ENCODE measurements around the gene PLPPR5. TPM values are rescaled to one million over a fixed set of nuclear protein-coding genes. Genes with fewer than 3 reads are reported as not detected.

PLPPR5 gene
- total and polyA plus RNA-seq, 2 of the 4 experiments (the other 2 are of a cell fraction): under 0.01 to 0.05 TPM

DNA sequence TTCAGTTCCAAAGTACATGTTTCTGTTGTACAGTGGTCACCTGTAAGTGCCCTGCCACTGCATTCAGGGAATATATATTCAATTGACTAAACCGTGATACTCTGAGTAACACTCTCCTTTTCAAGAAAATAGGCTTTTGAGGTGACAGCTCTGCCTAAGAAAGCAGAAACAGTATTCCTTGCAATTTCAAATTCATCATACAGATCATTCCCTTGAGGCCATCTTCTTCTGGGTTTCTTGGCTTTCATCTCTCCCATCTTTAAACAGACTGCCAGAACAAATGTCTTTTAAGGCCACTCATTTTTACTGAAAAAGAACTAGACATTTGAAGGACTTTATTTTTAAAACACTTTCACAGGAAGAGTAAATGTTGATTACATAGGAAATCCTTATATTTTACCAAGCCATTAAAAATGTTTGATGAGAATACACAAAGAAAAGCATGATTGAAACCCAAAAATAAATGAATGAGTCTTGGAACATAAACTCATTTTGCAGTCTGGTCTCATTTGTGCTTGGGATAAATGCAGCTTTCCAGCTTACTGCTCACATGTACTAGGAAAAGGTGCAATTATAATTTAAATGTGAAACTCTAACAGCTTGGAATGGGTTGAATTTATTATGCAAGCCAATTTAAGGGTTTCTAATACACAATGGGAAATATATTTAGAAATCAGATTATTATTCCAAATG lies 34.7 kb downstream of the PLPPR5 start:
- CTCF ChIA-PET: no interaction called here
- POLR2A ChIA-PET (ENCODE audit: unreplicated experiment): no interaction called here
- dilution Hi-C loops (cut with HindIII; ENCODE audit: low sequenced_read_pairs, unreplicated experiment) (no loop called here), intact Hi-C loops (cut with micrococcal nuclease) (no loop called here), in situ Hi-C loops (cut with MboI; ENCODE audit: low sequenced_read_pairs) (loop anchor here (10.0 kb wide), 1 partner anchor 55 kb away; no protein-coding TSS in a partner anchor)
- Histone ChIP-seq H4K5ac (ENCODE audit: low read depth, low read length) (no peak overlapping the region), H4K8ac (ENCODE audit: low read depth in 2 of 2, low read length in 2 of 2) (no peak overlapping the region), H3K4me2 (ENCODE audit: low read depth, low read length) (no peak overlapping the region), H3K56ac (ENCODE audit: extremely low read depth, insufficient read depth, low read length) (no peak overlapping the region), H3K27ac (ENCODE audit: insufficient read depth, low read length) (no peak overlapping the region), H3K27me3 (ENCODE audit: control insufficient read depth, insufficient read depth, low read length) (no peaks in the 10 kb centered on the region; the same call in 1 of the 2 replicates), H2BK120ac (ENCODE audit: low read depth, low read length) (no peak overlapping the region), H3K36me3 (ENCODE audit: control insufficient read depth, insufficient read depth, low read length) (no peaks in the 10 kb centered on the region), H2AFZ (replicated peaks; ENCODE audit: low read length, poor library complexity) (no peak overlapping the region), H3K9me1 (ENCODE audit: insufficient read depth, low read length) (no peaks in the 10 kb centered on the region), H2BK15ac (ENCODE audit: low read depth, low read length) (no peak overlapping the region), H3K79me1 (ENCODE audit: low read depth in 1 of 2, low read length in 2 of 2) (no peaks in the 10 kb centered on the region), H2AK9ac (replicated peaks; ENCODE audit: low read depth, low read length, poor library complexity) (no peak overlapping the region), H2BK5ac (ENCODE audit: low read depth, low read length, poor library complexity, severe bottlenecking) (no peak overlapping the region), H3K23ac (ENCODE audit: low read depth, low read length) (no peak overlapping the region), H2BK20ac (ENCODE audit: low read depth, low read length) (no peak overlapping the region), H3K9me3 (ENCODE audit: control insufficient read depth, insufficient read depth, low read length) (no peaks in the 10 kb centered on the region), H3K4me3 (ENCODE audit: insufficient read depth, low read depth, low read length) (no peak overlapping the region), H2AK5ac (ENCODE audit: low read depth, low read length) (no peak overlapping the region), H3K4ac (ENCODE audit: low read depth, low read length) (no peak overlapping the region), H3K4me1 (ENCODE audit: control insufficient read depth, insufficient read depth, low read length) (no peaks in the 10 kb centered on the region; the same call in none of the 2 replicates), H3K9ac (ENCODE audit: low read depth, low read length) (no peak overlapping the region), H4K91ac (ENCODE audit: insufficient read depth, low read depth, low read length) (no peak overlapping the region), H3K18ac (ENCODE audit: low read depth, low read length) (no peak overlapping the region), H4K20me1 (ENCODE audit: insufficient read depth, low read length) (no peaks in the 10 kb centered on the region), H3K14ac (replicated peaks; ENCODE audit: low read depth, low read length) (no peak overlapping the region)
- ATAC-seq (ENCODE audit: low read depth) (no peak), DNase-seq (no peak)
- no CpG with 5 or more reads among the region's 1 CpG for WGBS, 2 experiments (ENCODE audit: extremely low coverage in 2 of 2, insufficient read length in 1 of 2)
- BruUV-seq (replicated peaks): no TSS peak
- TF ChIP-seq RFX5 (IDR thresholded peaks at IDR 0.05; ENCODE audit: low read depth, low read length): no peak
- TF ChIP-seq FOS (IDR thresholded peaks at IDR 0.05; ENCODE audit: low read depth, low read length): no peak
- TF ChIP-seq RAD21 (IDR thresholded peaks at IDR 0.05; ENCODE audit: low read length): no peak
- no peak for TF ChIP-seq CHD1 (IDR thresholded peaks at IDR 0.05; ENCODE audit: low read depth, low read length)
- TF ChIP-seq, protein P1, sequence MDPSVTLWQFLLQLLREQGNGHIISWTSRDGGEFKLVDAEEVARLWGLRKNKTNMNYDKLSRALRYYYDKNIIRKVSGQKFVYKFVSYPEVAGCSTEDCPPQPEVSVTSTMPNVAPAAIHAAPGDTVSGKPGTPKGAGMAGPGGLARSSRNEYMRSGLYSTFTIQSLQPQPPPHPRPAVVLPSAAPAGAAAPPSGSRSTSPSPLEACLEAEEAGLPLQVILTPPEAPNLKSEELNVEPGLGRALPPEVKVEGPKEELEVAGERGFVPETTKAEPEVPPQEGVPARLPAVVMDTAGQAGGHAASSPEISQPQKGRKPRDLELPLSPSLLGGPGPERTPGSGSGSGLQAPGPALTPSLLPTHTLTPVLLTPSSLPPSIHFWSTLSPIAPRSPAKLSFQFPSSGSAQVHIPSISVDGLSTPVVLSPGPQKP (IDR thresholded peaks at IDR 0.05; ENCODE audit: borderline replicate concordance, low read depth, low read length): no peak
- no peak for TF ChIP-seq MAFK (IDR thresholded peaks at IDR 0.05; ENCODE audit: low read depth, low read length)
- TF ChIP-seq BHLHE40 (IDR thresholded peaks at IDR 0.05; ENCODE audit: low read depth, low read length): no peak
- TF ChIP-seq POLR2A (IDR thresholded peaks at IDR 0.05; ENCODE audit: low read depth, low read length): no peak
- TF ChIP-seq SMC3 (IDR thresholded peaks at IDR 0.05; ENCODE audit: low read depth, low read length): no peak
